A673 (cell line): ENCODE measurements around the gene SNX18. TPM values are rescaled to one million over a fixed set of nuclear protein-coding genes. Genes with fewer than 3 reads are reported as not detected.

ENCODE experiments used
- BruUV-seq: library from RNA; stranded (reverse); fragments of 400-500 nt; replicated peaks from 2 replicates; lab custom pipeline; 2021; lab: Mats Ljungman, UMichigan
- CTCF ChIA-PET: fragments of 300-600 bp; sonication (Branson Sonifier 250); formaldehyde crosslinking; loops from one replicate; lab custom pipeline; 2022; ENCODE audit warnings: antibody characterized with exemption; lab: Charles Lee
- POLR2A ChIA-PET: fragments of 300-600 bp; sonication (Branson Sonifier 250); formaldehyde crosslinking; loops from one replicate; lab custom pipeline; 2022; ENCODE audit warnings: antibody characterized with exemption; ENCODE audit not compliant: low non-redundant PET; lab: Charles Lee
- DNase-seq: peaks from one replicate; pipeline ENCODE4 v3.0.0-alpha.2; 2015; ENCODE audit warnings: low spot score
- H3K27ac ChIP-seq: fragments of 200-600 bp; sonication (generic); 2 replicates; pipeline ENCODE4 v1.5.1; 2016; ENCODE audit warnings: mixed run types, low read depth, mild to moderate bottlenecking, mixed read lengths, antibody characterized with exemption, low read length; ENCODE audit not compliant: poor library complexity, severe bottlenecking
- H3K27me3 ChIP-seq: fragments of 200-600 bp; sonication (generic); replicated peaks from 2 replicates; pipeline ENCODE4 v1.6.1; 2017; ENCODE audit warnings: mixed run types, low read depth, mild to moderate bottlenecking, mixed read lengths, antibody characterized with exemption, low read length; ENCODE audit not compliant: insufficient read depth, poor library complexity
- H3K36me3 ChIP-seq: fragments of 200-600 bp; sonication (generic); 2 replicates; pipeline ENCODE4 v1.6.1; 2016; ENCODE audit warnings: mixed run types, mild to moderate bottlenecking, mixed read lengths, antibody characterized with exemption, low read length; ENCODE audit not compliant: insufficient read depth, poor library complexity, severe bottlenecking
- H3K4me1 ChIP-seq: fragments of 200-600 bp; sonication (generic); 2 replicates; pipeline ENCODE4 v1.6.1; 2017; ENCODE audit warnings: mixed run types, mild to moderate bottlenecking, mixed read lengths, antibody characterized with exemption, low read length; ENCODE audit not compliant: insufficient read depth, poor library complexity, severe bottlenecking
- H3K4me3 ChIP-seq: fragments of 200-600 bp; sonication (generic); 2 replicates; pipeline ENCODE4 v1.5.1; 2016; ENCODE audit warnings: low read depth, mixed run types, mild to moderate bottlenecking, mixed read lengths, low read length; ENCODE audit not compliant: poor library complexity, severe bottlenecking
- H3K9me3 ChIP-seq: fragments of 200-600 bp; sonication (generic); 2 replicates; pipeline ENCODE4 v1.6.1; 2016; ENCODE audit warnings: mixed run types, low read depth, mild to moderate bottlenecking, mixed read lengths, antibody characterized with exemption, low read length; ENCODE audit not compliant: poor library complexity, severe bottlenecking
- EZH2 ChIP-seq: fragments of 200-600 bp; sonication (generic); IDR thresholded peaks from 2 replicates; pipeline ENCODE4 v1.6.1; 2017; ENCODE audit warnings: borderline replicate concordance, low read depth, mild to moderate bottlenecking, mixed read lengths, antibody characterized with exemption, low read length; ENCODE audit not compliant: poor library complexity, severe bottlenecking
- intact Hi-C: fragments of 100-400 bp; cut with micrococcal nuclease; formaldehyde crosslinking; loops from one replicate; pipeline ENCODE4 v1.10.0; 2022; ENCODE audit not compliant: unreplicated experiment
- total RNA-seq: library from RNA; stranded (reverse); gene quantifications from 2 replicates; pipeline ENCODE4 v1.2.3, GENCODE V29; 2021
- TF ChIP-seq, protein P1 (sequence below): fragments of 300-800, 200-600 bp; sonication (generic); conservative IDR thresholded peaks from 2 replicates; pipeline ENCODE4 v1.5.1; 2017; ENCODE audit warnings: low read depth, mild to moderate bottlenecking, antibody characterized with exemption, low read length, moderate library complexity, mixed read lengths

The SNX18 gene
- total RNA-seq, 1 experiment from 2014 or later, result 140 TPM

DNA sequence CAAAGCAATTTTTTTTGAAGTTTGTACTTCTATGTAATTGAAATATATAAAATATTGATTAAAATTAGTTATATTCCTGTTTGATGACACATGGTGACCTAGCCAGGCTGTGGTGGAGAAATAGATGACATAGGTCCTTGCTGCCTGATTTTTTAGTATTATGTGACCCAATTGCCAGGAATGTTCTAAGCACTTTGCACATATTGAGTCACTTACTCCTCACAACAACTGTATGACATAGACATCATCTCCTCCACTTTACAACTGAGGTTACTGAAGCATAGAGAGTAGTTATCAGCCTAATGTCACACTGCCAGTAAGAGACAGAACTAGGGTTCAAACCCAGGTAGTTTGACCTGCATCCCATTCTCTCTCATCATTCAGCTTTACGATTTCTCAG, 26.2 kb upstream of the SNX18 start:
- peaks cover 5% of the 10 kb centered on the region for H3K4me1 ChIP-seq
- POLR2A ChIA-PET, result no interaction called here

DNA sequence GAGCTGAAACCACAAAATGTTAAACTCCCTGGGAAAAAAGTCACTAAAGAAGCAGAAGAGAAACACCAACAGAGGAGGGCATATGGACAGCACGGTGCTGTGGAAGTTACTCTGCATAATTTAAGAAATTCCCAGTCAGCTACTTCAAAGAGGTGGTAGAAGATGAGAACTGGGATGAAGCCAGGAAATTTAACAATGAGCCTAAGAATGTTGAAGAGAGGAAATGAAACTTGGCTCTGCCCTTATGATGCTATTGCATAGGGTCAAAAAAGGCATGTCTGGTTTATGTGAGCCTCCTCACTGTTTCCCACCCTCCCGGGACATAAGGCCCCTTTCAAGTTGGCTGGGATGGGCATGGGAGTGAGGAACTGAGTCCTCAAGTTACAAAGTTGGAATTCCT, 25.4 kb upstream of the SNX18 start:
- Histone ChIP-seq H3K4me3 (no peak overlapping the region), H3K9me3 (no peaks in the 10 kb centered on the region), H3K4me1 (peaks cover 5% of the 10 kb centered on the region), H3K36me3 (no peaks in the 10 kb centered on the region), H3K27ac (no peak overlapping the region), H3K27me3 (no peaks in the 10 kb centered on the region)
- TF ChIP-seq, protein P1, sequence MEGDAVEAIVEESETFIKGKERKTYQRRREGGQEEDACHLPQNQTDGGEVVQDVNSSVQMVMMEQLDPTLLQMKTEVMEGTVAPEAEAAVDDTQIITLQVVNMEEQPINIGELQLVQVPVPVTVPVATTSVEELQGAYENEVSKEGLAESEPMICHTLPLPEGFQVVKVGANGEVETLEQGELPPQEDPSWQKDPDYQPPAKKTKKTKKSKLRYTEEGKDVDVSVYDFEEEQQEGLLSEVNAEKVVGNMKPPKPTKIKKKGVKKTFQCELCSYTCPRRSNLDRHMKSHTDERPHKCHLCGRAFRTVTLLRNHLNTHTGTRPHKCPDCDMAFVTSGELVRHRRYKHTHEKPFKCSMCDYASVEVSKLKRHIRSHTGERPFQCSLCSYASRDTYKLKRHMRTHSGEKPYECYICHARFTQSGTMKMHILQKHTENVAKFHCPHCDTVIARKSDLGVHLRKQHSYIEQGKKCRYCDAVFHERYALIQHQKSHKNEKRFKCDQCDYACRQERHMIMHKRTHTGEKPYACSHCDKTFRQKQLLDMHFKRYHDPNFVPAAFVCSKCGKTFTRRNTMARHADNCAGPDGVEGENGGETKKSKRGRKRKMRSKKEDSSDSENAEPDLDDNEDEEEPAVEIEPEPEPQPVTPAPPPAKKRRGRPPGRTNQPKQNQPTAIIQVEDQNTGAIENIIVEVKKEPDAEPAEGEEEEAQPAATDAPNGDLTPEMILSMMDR, result no peak
- no peak for TF ChIP-seq EZH2
- peak; percentile 17 for DNase-seq
- POLR2A ChIA-PET, result interaction anchor here (0.5 kb wide), 1 partner anchor 58 kb away, joined by 3 read pairs; no protein-coding TSS in a partner anchor
- intact Hi-C loops, result no loop called here
- BruUV-seq, result no TSS peak
- CTCF ChIA-PET, result interaction anchor here (0.5 kb wide), 1 partner anchor 180 kb away, joined by 4 read pairs; no protein-coding TSS in a partner anchor

More for the DNA sequence above, 26.2 kb upstream of the SNX18 start:
- no peak overlapping the region for H3K4me3 ChIP-seq
- no peak for TF ChIP-seq EZH2
- TF ChIP-seq, protein P1, result no peak
- no peaks in the 10 kb centered on the region for H3K9me3 ChIP-seq
- no peaks in the 10 kb centered on the region for H3K36me3 ChIP-seq
- no peaks in the 10 kb centered on the region for H3K27me3 ChIP-seq
- DNase-seq, result no peak
- no peak overlapping the region for H3K27ac ChIP-seq
- CTCF ChIA-PET, result no interaction called here
- BruUV-seq, result no TSS peak
- intact Hi-C loops, result no loop called here

DNA sequence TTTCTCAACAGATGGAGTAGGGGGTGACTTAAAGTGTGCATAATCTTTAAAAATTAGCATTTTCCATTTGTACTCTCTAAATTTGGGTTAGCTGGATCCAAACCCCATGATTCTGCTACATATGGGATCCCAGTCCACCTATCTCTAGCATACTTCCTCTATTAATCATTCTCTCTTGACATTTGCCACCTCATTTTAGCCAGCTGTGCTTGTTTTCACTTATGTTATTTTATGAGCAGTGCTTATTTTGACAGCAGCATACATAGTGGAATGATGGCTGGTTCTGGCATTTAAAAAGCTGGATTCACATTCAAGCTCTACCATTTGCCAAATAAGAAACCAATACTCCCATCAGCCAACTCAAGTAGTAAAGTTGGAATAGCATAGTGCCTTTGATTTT, 22.5 kb upstream of the SNX18 start:
- Histone ChIP-seq H3K27ac (no peak overlapping the region), H3K9me3 (no peaks in the 10 kb centered on the region), H3K27me3 (no peaks in the 10 kb centered on the region), H3K36me3 (no peaks in the 10 kb centered on the region), H3K4me1 (no peaks in the 10 kb centered on the region), H3K4me3 (no peak overlapping the region)
- ChIA-PET POLR2A (no interaction called here), CTCF (no interaction called here)
- intact Hi-C loops, result no loop called here
- BruUV-seq, result no TSS peak
- no peak for DNase-seq
- TF ChIP-seq EZH2, result no peak
- TF ChIP-seq, protein P1, result no peak
